Thyroid gland (tissue), 4 donors: Measurements from ENCODE around the gene OPTC. TPM values are rescaled to one million over a fixed set of nuclear protein-coding genes. Genes with fewer than 3 reads are reported as not detected.

ENCODE experiments used
- DNase-seq, 2 donors: peaks; one replicate each; pipeline ENCODE4 v3.0.0-alpha.2; 2019
- H3K27ac ChIP-seq, 3 donors: fragments of 200-600 bp; sonication (generic); 1 replicate in 2 of 3; 2 replicates in 1 of 3; pipeline ENCODE4 v1.5.1; 2016 to 2019; ENCODE audit warnings: mild to moderate bottlenecking in 1 of 3, moderate library complexity in 1 of 3
- H3K27me3 ChIP-seq: fragments of 200-600 bp; sonication (generic); one replicate; pipeline ENCODE4 v1.5.1; 2019
- H3K36me3 ChIP-seq, 2 donors: fragments of 200-600 bp; sonication (generic); one replicate each; pipeline ENCODE4 v1.5.1; 2016 to 2019
- H3K4me1 ChIP-seq, 2 donors: fragments of 200-600 bp; sonication (generic); one replicate each; pipeline ENCODE4 v1.5.1; 2017 to 2019
- H3K4me3 ChIP-seq, 3 donors: fragments of 200-600 bp; sonication (generic); replicated peaks in 1 of 3; 1 replicate in 2 of 3; 2 replicates in 1 of 3; pipeline ENCODE4 v1.5.1; 2016; ENCODE audit warnings: mild to moderate bottlenecking in 1 of 3
- H3K9me3 ChIP-seq: fragments of 200-600 bp; sonication (generic); one replicate; pipeline ENCODE4 v1.5.1; 2017
- POLR2A ChIP-seq, 2 donors: fragments of 450-650 bp; IDR thresholded peaks; one replicate each; pipeline ENCODE4 v1.6.1; 2017; ENCODE audit warnings: antibody characterized with exemption in 2 of 2, mild to moderate bottlenecking in 2 of 2, moderate library complexity in 1 of 2
- WGBS, 2 donors: methylation state at CpG; one replicate each; pipeline ENCODE4 v1.1.5; 2017; 5-methylcytosine and 5-hydroxymethylcytosine counted together
- intact Hi-C: fragments of 100-400 bp; cut with DNase I; formaldehyde crosslinking; loops from one replicate; pipeline ENCODE4 v1.15.1; 2023
- total RNA-seq, 4 donors: library from RNA; depleted of rRNA; stranded (reverse); fragments of >200 nt; gene quantifications; one replicate each; pipeline ENCODE4 v1.2.3, GENCODE V29; 2016
- TF ChIP-seq, protein P1 (sequence below), 6 experiments: fragments of 200-600 bp in 3 of 6; fragments of 450-650 bp in 3 of 6; sonication (generic) in 3 of 6; IDR thresholded peaks; one replicate each; pipeline ENCODE4 v1.5.1; 2016 to 2019; ENCODE audit warnings: antibody characterized with exemption in 6 of 6, mild to moderate bottlenecking in 2 of 6, inconsistent platforms in 1 of 6, moderate library complexity in 1 of 6

OPTC gene
- total RNA-seq, 4 donors from 2014 or later: not detected

DNA sequence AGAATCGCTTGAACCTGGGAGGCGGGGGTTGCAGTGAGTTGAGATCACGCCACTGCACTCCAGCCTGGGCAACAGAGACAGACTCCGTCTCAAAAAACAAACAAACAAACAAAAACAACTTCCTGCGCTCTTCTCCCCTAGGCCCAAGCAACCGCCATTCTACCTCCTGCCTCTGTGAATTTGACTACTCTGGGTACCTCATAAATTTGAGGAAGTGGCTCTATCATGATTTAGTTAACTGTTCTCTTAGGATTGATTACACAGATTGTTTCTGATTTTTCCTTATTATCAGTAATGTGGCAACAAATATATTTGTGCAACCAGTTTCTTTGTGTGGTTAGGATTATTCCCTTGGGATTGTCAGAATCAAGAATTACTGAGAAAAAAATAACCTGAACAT is 29.7 kb downstream of the OPTC start:
- Histone ChIP-seq H3K27ac (no peak overlapping the region), H3K4me3 (no peak overlapping the region), H3K27me3 (no peaks in the 10 kb centered on the region), H3K36me3 (no peaks in the 10 kb centered on the region), H3K4me1 (peaks cover 5 to 23% of the 10 kb centered on the region in 2 donors), H3K9me3 (no peaks in the 10 kb centered on the region)
- TF ChIP-seq, protein P1, sequence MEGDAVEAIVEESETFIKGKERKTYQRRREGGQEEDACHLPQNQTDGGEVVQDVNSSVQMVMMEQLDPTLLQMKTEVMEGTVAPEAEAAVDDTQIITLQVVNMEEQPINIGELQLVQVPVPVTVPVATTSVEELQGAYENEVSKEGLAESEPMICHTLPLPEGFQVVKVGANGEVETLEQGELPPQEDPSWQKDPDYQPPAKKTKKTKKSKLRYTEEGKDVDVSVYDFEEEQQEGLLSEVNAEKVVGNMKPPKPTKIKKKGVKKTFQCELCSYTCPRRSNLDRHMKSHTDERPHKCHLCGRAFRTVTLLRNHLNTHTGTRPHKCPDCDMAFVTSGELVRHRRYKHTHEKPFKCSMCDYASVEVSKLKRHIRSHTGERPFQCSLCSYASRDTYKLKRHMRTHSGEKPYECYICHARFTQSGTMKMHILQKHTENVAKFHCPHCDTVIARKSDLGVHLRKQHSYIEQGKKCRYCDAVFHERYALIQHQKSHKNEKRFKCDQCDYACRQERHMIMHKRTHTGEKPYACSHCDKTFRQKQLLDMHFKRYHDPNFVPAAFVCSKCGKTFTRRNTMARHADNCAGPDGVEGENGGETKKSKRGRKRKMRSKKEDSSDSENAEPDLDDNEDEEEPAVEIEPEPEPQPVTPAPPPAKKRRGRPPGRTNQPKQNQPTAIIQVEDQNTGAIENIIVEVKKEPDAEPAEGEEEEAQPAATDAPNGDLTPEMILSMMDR (IDR thresholded peaks at IDR 0.05): no peak
- TF ChIP-seq POLR2A (IDR thresholded peaks at IDR 0.05): no peak
- intact Hi-C loops: no loop called here
- no peak for DNase-seq
- WGBS, 2 donors: 93% methylated on average over 6 of the region's 6 CpGs

DNA sequence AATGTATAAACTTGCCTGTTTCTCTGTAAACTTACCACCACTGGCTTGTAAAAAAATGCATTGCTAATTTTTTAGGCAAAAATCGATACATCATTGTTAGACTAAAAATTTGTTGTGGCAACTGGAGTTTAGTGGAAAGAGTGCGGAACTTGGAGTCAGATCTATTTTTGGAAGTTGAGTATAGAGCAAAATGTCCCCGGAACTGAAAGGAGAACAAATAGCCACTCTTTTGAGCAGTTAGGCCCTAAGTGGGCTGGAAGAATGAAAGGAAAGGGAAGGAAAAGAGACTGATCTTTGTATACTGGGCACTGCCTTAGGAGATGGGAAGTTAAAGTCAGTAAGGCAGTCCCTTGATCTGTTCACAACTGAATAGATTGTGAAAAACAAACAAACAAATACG is 30.2 kb downstream of the OPTC start:
- Histone ChIP-seq H3K27ac (no peak overlapping the region), H3K27me3 (no peaks in the 10 kb centered on the region), H3K9me3 (no peaks in the 10 kb centered on the region), H3K4me1 (peaks cover 5 to 23% of the 10 kb centered on the region in 2 donors), H3K4me3 (no peak overlapping the region), H3K36me3 (no peaks in the 10 kb centered on the region)
- WGBS, 2 donors: 84 to 86% methylated on average over 4 of the region's 4 CpGs
- intact Hi-C loops: no loop called here
- TF ChIP-seq, protein P1 (IDR thresholded peaks at IDR 0.05): no peak
- no peak for TF ChIP-seq POLR2A (IDR thresholded peaks at IDR 0.05)
- no peak for DNase-seq

DNA sequence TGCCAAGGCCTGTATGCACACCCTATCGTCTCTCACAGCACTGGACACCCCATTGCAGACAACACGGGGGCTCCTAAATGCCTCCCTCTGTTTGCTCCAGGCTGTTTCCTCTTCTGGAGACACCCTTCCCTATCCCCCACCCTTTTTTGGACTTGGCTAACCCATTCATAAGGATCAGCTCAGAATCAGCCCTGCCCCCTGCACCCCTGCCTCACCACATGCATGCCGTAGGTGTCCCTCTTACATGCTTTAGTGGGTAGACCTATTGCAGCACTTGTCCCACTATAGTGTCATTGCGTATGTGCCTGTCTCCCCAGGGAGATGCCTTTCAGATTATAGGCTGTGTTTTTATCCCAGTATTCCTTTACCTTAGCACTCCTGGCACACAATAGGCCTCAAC is 30.9 kb downstream of the OPTC start:
- TF ChIP-seq, protein P1 (IDR thresholded peaks at IDR 0.05): no peak
- TF ChIP-seq POLR2A (IDR thresholded peaks at IDR 0.05): no peak
- no peaks in the 10 kb centered on the region for H3K9me3 ChIP-seq
- intact Hi-C loops: no loop called here
- H3K36me3 ChIP-seq: no peaks in the 10 kb centered on the region
- 95 to 97% methylated on average over 4 of the region's 4 CpGs for WGBS, 2 donors
- no peaks in the 10 kb centered on the region for H3K27me3 ChIP-seq
- peaks cover 5 to 23% of the 10 kb centered on the region in 2 donors for H3K4me1 ChIP-seq
- no peak overlapping the region for H3K4me3 ChIP-seq
- no peak overlapping the region for H3K27ac ChIP-seq
- no peak for DNase-seq

DNA sequence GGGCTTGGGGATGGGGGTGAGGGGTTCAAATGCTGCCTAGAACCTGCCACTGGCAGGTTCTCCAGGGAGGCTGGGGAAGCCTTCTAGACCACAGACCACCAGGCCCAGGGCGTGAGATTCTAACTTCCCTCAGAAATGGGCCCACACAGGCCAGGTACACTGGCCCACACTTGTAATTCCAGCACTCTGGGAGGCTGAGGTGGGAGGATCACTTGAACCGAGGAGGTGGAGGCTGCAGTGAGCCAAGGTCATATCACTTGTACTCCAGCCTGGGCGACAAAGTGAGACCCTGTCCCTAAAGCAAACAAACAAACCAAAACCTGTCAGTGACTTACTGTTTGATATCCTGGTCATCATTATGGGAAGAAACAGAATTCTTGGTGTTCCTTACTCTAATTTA is 31.7 kb downstream of the OPTC start:
- Histone ChIP-seq H3K27ac (no peak overlapping the region), H3K4me1 (peaks cover 5 to 20% of the 10 kb centered on the region in 2 donors), H3K4me3 (no peak overlapping the region), H3K27me3 (no peaks in the 10 kb centered on the region), H3K36me3 (no peaks in the 10 kb centered on the region), H3K9me3 (no peaks in the 10 kb centered on the region)
- TF ChIP-seq, protein P1 (IDR thresholded peaks at IDR 0.05): no peak
- TF ChIP-seq POLR2A (IDR thresholded peaks at IDR 0.05): no peak
- WGBS, 2 donors: 100% methylated on average over 3 of the region's 3 CpGs
- intact Hi-C loops: no loop called here
- no peak for DNase-seq

DNA sequence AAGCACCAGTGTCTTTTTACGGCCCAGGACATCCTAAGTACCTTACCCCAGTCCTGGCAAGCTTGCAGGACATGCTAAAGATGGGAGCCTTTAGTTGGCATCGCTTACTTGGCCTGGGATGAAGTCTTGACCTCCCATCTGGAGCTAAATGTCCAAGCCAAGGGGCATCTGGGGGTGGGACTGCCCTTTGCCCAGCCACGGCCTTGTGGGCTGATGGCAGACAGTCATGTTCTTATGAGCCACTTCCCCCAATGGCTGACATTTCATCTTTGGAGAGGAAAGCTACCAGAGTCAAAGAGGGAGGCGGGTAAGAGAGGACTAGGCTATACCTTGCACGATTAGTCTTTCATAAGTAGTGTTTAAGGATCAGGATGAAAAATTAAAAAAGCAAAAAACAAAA is 32.2 kb downstream of the OPTC start:
- no peak for DNase-seq
- 84 to 89% methylated on average over 5 of the region's 5 CpGs for WGBS, 2 donors
- intact Hi-C loops: no loop called here
- Histone ChIP-seq H3K4me1 (peaks cover 3 to 15% of the 10 kb centered on the region in 2 donors), H3K27ac (no peak overlapping the region), H3K9me3 (no peaks in the 10 kb centered on the region), H3K27me3 (no peaks in the 10 kb centered on the region), H3K4me3 (no peak overlapping the region), H3K36me3 (no peaks in the 10 kb centered on the region)
- no peak for TF ChIP-seq POLR2A (IDR thresholded peaks at IDR 0.05)
- TF ChIP-seq, protein P1 (IDR thresholded peaks at IDR 0.05): no peak
